GM10248 (cell line): ENCODE results near the gene COL4A3.

Experiments
- CTCF ChIA-PET: fragments of 300-600 bp; sonication (Branson Sonifier 250); formaldehyde crosslinking; extraction: SDS; loops from one replicate; lab custom pipeline; 2021; ENCODE audit warnings: antibody characterized with exemption; lab: Yijun Ruan, JAX
- POLR2A ChIA-PET: fragments of 350-650 bp; sonication (Branson Sonifier 250); formaldehyde crosslinking; extraction: SDS; loops from one replicate; lab custom pipeline; 2020; ENCODE audit warnings: antibody characterized with exemption; lab: Yijun Ruan, JAX
- DNase-seq: peaks from one replicate; pipeline ENCODE4 v3.0.0; 2012; ENCODE audit errors: extremely low spot score
- TF ChIP-seq, protein P1 (sequence below): IDR thresholded peaks from 2 replicates; pipeline ENCODE4 v1.5.1; 2012; ENCODE audit warnings: mild to moderate bottlenecking, low read depth; ENCODE audit errors: extremely low read depth, missing control alignments, control extremely low read depth

The COL4A3 gene

DNA sequence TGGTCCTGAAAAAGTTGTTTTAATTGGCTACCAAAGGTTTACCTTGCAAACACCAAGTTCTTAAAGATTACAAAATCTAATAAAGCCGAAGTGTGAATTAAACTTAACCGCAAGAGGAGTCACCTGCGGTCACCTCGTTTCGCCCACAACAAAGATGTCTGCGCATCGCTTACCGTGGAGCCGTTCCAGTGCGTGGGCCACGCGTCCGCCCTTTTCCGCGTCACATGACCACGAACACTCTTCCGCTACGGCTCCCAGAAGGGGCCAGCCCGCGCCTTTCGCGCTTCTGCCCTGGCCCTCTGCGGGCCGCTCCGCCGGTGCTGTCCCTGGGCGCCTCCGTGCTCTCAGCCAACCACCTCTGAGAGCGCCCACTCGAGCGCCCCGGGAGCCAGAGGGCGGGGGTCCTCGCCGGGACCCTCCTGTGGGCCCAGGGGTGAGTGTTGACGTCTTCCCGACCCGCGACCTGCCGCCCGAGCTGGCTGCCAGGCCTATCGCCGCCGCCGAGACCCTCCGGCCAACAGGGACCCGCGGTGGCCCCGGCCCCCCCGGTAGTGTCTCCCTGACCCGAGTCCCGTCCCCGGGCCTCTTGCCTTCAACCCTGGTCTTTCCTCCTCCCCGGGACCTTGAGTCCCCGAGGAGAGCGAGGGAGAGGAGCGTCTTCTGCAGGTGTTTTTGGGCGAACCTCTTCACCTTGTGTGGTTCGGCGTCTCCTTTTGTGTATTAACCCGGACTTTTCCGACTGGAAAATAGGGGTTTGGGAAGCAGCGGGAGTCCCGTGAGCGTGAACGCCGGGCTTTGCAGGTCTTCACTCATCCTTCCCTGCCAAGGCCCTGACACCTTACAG is 160.8 kb downstream of the COL4A3 start, which contains the start of gene MFF:
TSS of gene MFF (plus strand) at position 257 of the 844 bp plus-strand sequence. CDS start 5,415 bp downstream, outside the sequence.
- ChIA-PET CTCF (no interaction called here), POLR2A (no interaction called here)
- peak; percentile 95 for DNase-seq
- TF ChIP-seq, protein P1, sequence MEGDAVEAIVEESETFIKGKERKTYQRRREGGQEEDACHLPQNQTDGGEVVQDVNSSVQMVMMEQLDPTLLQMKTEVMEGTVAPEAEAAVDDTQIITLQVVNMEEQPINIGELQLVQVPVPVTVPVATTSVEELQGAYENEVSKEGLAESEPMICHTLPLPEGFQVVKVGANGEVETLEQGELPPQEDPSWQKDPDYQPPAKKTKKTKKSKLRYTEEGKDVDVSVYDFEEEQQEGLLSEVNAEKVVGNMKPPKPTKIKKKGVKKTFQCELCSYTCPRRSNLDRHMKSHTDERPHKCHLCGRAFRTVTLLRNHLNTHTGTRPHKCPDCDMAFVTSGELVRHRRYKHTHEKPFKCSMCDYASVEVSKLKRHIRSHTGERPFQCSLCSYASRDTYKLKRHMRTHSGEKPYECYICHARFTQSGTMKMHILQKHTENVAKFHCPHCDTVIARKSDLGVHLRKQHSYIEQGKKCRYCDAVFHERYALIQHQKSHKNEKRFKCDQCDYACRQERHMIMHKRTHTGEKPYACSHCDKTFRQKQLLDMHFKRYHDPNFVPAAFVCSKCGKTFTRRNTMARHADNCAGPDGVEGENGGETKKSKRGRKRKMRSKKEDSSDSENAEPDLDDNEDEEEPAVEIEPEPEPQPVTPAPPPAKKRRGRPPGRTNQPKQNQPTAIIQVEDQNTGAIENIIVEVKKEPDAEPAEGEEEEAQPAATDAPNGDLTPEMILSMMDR, result peak; percentile 44

DNA sequence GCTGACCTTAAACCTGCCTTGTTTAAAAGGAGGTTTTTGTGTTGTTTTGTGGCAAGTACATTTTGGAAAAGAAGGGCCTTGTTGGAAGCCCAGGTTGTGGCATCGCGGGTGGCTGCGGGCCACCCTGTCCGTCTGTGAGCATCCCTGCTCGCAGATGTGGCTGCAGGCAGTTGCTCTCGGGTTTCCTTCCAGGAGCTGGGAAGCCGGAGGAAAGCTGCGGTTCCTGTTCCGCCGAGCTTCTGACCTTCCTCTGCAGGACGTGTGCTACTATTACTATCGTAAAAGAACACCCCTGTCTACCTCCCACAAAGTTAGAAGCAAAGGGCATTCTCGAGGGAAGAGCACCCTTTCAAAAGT is 161.4 kb downstream of the COL4A3 start:
- CTCF ChIA-PET, result no interaction called here
- peak; percentile 15 for DNase-seq

DNA sequence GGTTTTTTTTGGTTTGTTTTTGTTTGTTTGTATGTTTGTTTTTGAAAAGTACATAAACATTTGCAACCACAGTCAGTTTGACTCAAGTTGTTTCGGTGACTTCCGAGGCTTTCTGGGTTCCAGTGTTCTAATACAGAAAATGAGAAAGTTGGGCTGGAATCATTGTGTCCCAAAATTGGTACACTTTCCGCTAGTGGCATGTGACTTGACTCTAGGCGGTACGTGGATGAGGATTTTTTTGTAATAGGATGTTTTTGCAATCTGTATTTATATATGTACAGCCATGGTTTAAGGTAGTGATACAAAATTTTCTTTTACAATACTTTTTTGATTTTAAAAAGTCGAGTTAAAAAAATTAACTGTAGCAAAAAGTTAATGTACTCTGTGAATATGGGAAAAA is 162.4 kb downstream of the COL4A3 start:
- POLR2A ChIA-PET, result no interaction called here
- CTCF ChIA-PET, result interaction anchor here (1.9 kb wide), 1 partner anchor 10 kb away, joined by 7 read pairs; no protein-coding TSS in a partner anchor
- TF ChIP-seq, protein P1, result no peak
- no peak for DNase-seq

More for the DNA sequence above, 161.4 kb downstream of the COL4A3 start:
- TF ChIP-seq, protein P1, result no peak
- POLR2A ChIA-PET, result no interaction called here

DNA sequence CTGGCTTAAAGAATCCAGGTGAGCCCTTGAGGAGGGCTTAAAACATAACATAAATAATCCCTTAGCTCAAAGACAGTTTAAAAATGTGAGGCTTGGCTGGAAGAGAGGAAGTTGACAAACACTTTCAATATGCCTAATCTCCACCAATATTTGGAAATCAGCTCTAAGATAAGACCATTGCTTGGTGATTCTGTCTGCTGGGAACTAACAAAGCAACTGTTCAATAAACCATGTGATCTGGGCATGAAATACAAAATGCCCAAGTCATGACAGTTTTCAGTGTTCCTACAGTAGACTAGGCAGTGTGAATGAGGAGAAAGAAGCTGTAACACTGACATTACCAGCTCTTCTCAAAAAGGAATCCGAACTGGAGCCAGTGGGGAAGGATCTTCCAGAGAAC is 171.3 kb downstream of the COL4A3 start:
- ChIA-PET CTCF (interaction anchor here (0.7 to 7.3 kb wide), 4 partner anchors 8 to 29 kb away, joined by 3 to 57 read pairs (median 6); no protein-coding TSS in a partner anchor), POLR2A (no interaction called here)
- TF ChIP-seq, protein P1, result no peak
- DNase-seq, result no peak

DNA sequence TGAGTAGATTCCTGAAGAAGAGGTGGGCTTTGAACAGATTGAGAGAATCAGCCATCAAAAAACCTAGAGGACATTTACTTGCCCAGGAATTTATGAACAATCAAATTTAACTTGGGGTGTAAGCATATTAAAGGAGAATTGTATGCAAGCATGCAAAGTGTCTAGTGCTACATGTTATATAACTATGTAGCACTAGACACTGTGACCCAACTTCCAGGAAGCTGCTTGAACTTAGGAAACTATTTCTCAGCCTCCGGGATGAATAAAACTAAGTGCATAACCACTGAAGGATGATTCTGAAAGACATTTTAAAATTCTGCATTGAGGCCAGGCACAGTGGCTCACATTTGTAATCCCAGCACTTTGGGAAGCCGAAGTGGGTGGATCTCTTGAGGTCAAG is 173.0 kb downstream of the COL4A3 start:
- no peak for DNase-seq
- TF ChIP-seq, protein P1, result no peak
- CTCF ChIA-PET, result interaction anchor here (1.0 to 7.3 kb wide), 4 partner anchors 10 to 49 kb away, joined by 3 to 57 read pairs (median 6); no protein-coding TSS in a partner anchor
- POLR2A ChIA-PET, result no interaction called here

DNA sequence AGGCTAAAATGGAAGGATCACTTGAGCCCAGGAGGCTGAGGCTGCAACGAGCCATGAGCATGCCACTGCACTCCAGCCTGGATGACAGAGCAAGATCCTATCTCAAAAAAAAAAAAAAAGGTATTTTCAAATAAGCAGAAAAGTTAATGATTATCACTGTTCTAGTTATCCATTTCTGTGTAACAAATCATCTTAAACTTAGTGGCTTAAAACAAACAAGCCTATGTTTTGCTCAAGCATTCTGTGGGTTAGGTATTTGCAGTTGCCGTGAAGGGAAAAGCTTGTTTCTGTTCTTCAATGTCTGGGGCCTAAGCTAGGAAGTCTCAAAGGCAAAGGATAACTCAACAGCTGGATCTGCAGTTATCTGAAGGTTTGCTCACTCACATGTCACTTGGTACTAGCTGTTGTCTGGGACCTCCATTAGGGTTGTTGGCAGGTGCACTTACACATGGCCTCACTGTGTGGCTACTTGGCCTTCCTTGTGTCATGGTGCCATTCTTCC is 174.7 kb downstream of the COL4A3 start:
- POLR2A ChIA-PET, result interaction anchor here (1.2 kb wide), 2 partner anchors 9 to 11 kb away, joined by 3 read pairs; no protein-coding TSS in a partner anchor

More for the DNA sequence above, 174.7 kb downstream of the COL4A3 start:
- TF ChIP-seq, protein P1, result no peak
- CTCF ChIA-PET, result interaction anchor here (1.1 to 7.3 kb wide), 2 partner anchors 9 to 10 kb away, joined by 4 to 57 read pairs; no protein-coding TSS in a partner anchor
- DNase-seq, result no peak
